Measurements from ENCODE around the gene ZBTB11.

The ZBTB11 gene

GRCh38 chr3:101676216-101676764 is 642 bp downstream of the ZBTB11 start:
- Histone ChIP-seq H3K4me2 (ENCODE audit: low read length) (peak overlapping the region; percentile 94), H3K36me3 (ENCODE audit: insufficient read depth, low read length) (peaks cover 23% of the 10 kb centered on the region), H3K9me2 (ENCODE audit: low read depth, low read length) (no peaks in the 10 kb centered on the region), H3K4me1 (ENCODE audit: insufficient read depth, low read length, severe bottlenecking) (peaks cover 30% of the 10 kb centered on the region), H3K27ac (ENCODE audit: low read depth, low read length, poor library complexity, severe bottlenecking) (peak overlapping the region; percentile 80), H3K4me3 (ENCODE audit: low read depth, low read length, poor library complexity, severe bottlenecking) (peak overlapping the region; percentile 76), H3K9ac (ENCODE audit: low read length) (peak overlapping the region; percentile 78), H3F3A (ENCODE audit: insufficient read depth, low read length) (peaks cover 12% of the 10 kb centered on the region), H3K79me2 (ENCODE audit: insufficient read depth, low read length) (peaks cover 47% of the 10 kb centered on the region), H3K27me3 (ENCODE audit: insufficient read depth, low read length) (no peaks in the 10 kb centered on the region), H2AFZ (ENCODE audit: low read length) (no peak overlapping the region), H3K9me3 (ENCODE audit: low read length) (no peaks in the 10 kb centered on the region), H4K20me1 (ENCODE audit: insufficient read depth, low read length) (no peaks in the 10 kb centered on the region)
- TF ChIP-seq CTCF (IDR thresholded peaks at IDR 0.05; ENCODE audit: low read length) = no peak
- no peak for TF ChIP-seq EZH2 (IDR thresholded peaks at IDR 0.05; ENCODE audit: borderline replicate concordance, low read length)

- Histone ChIP-seq H3K4me3 (ENCODE audit: low read depth, low read length, poor library complexity, severe bottlenecking) (peak overlapping the region; percentile 76), H3K27ac (ENCODE audit: low read depth, low read length, poor library complexity, severe bottlenecking) (no peak overlapping the region), H3K4me1 (ENCODE audit: insufficient read depth, low read length, severe bottlenecking) (peaks cover 30% of the 10 kb centered on the region), H3K9me2 (ENCODE audit: low read depth, low read length) (no peaks in the 10 kb centered on the region), H3K9me3 (ENCODE audit: low read length) (no peaks in the 10 kb centered on the region), H2AFZ (ENCODE audit: low read length) (no peak overlapping the region), H3F3A (ENCODE audit: insufficient read depth, low read length) (peaks cover 7% of the 10 kb centered on the region), H3K27me3 (ENCODE audit: insufficient read depth, low read length) (no peaks in the 10 kb centered on the region), H3K9ac (ENCODE audit: low read length) (peak overlapping the region; percentile 78), H3K36me3 (ENCODE audit: insufficient read depth, low read length) (peaks cover 23% of the 10 kb centered on the region), H3K79me2 (ENCODE audit: insufficient read depth, low read length) (peaks cover 49% of the 10 kb centered on the region), H3K4me2 (ENCODE audit: low read length) (peak overlapping the region; percentile 94), H4K20me1 (ENCODE audit: insufficient read depth, low read length) (no peaks in the 10 kb centered on the region)
- TF ChIP-seq EZH2 (IDR thresholded peaks at IDR 0.05; ENCODE audit: borderline replicate concordance, low read length) = no peak
- no peak for TF ChIP-seq CTCF (IDR thresholded peaks at IDR 0.05; ENCODE audit: low read length)
Measured at GRCh38 chr3:101675709-101676215, 1.2 kb downstream of the ZBTB11 start.

- H3K27me3 ChIP-seq (ENCODE audit: insufficient read depth, low read length) = no peaks in the 10 kb centered on the region
- peaks cover 25% of the 10 kb centered on the region for H3K36me3 ChIP-seq (ENCODE audit: insufficient read depth, low read length)
- peak overlapping the region; percentile 94 for H3K4me2 ChIP-seq (ENCODE audit: low read length)
- no peaks in the 10 kb centered on the region for H3K9me3 ChIP-seq (ENCODE audit: low read length)
- peaks cover 53% of the 10 kb centered on the region for H3K79me2 ChIP-seq (ENCODE audit: insufficient read depth, low read length)
- no peak for TF ChIP-seq CTCF (IDR thresholded peaks at IDR 0.05; ENCODE audit: low read length)
- TF ChIP-seq EZH2 (IDR thresholded peaks at IDR 0.05; ENCODE audit: borderline replicate concordance, low read length) = no peak
- H3K9ac ChIP-seq (ENCODE audit: low read length) = peak overlapping the region; percentile 78; the same call in 1 of the 2 replicates
- H3F3A ChIP-seq (ENCODE audit: insufficient read depth, low read length) = no peaks in the 10 kb centered on the region; the same call in 1 of the 2 replicates
- H3K27ac ChIP-seq (ENCODE audit: low read depth, low read length, poor library complexity, severe bottlenecking) = no peak overlapping the region
- H2AFZ ChIP-seq (ENCODE audit: low read length) = no peak overlapping the region
- no peaks in the 10 kb centered on the region for H3K9me2 ChIP-seq (ENCODE audit: low read depth, low read length)
- peak overlapping the region; percentile 76 for H3K4me3 ChIP-seq (ENCODE audit: low read depth, low read length, poor library complexity, severe bottlenecking)
- peaks cover 30% of the 10 kb centered on the region for H3K4me1 ChIP-seq (ENCODE audit: insufficient read depth, low read length, severe bottlenecking)
- H4K20me1 ChIP-seq (ENCODE audit: insufficient read depth, low read length) = no peaks in the 10 kb centered on the region
Measured at GRCh38 chr3:101674518-101674917, 2.4 kb downstream of the ZBTB11 start.

All from OCI-LY1 (cell line).